Osteoblast (primary cell): ENCODE data around the gene SNRNP40. TPM values are rescaled to one million over a fixed set of nuclear protein-coding genes. Genes with fewer than 3 reads are reported as not detected.

Experiments used
- DNase-seq: peaks from one replicate; pipeline ENCODE4 v3.0.0; 2011; ENCODE audit warnings: low spot score, mixed read lengths; ENCODE audit not compliant: insufficient read length; ENCODE audit errors: missing footprints
- H2AFZ ChIP-seq: 2 replicates; pipeline ENCODE4 v1.6.0; 2011; ENCODE audit warnings: mild to moderate bottlenecking, low read length
- H3K27ac ChIP-seq: 2 replicates; pipeline ENCODE4 v1.5.1; 2011; ENCODE audit warnings: mild to moderate bottlenecking, low read depth, low read length, moderate library complexity
- H3K27me3 ChIP-seq: 2 replicates; pipeline ENCODE4 v1.6.0; 2012; ENCODE audit warnings: mild to moderate bottlenecking, control low read depth, inconsistent platforms, low read length, moderate library complexity; ENCODE audit not compliant: insufficient read depth
- H3K36me3 ChIP-seq: 2 replicates; pipeline ENCODE4 v1.5.1; 2011; ENCODE audit warnings: mild to moderate bottlenecking, low read length, control low read depth, moderate library complexity; ENCODE audit not compliant: insufficient read depth
- H3K4me1 ChIP-seq: 2 replicates; pipeline ENCODE4 v1.5.1; 2011; ENCODE audit warnings: mild to moderate bottlenecking, low read length, control low read depth, moderate library complexity; ENCODE audit not compliant: insufficient read depth
- H3K4me2 ChIP-seq: 2 replicates; pipeline ENCODE4 v1.6.0; 2011; ENCODE audit warnings: mild to moderate bottlenecking, low read length; ENCODE audit not compliant: insufficient read depth
- H3K4me3 ChIP-seq: fragments of 200-600 bp; sonication (generic); 3 replicates; pipeline ENCODE4 v1.5.1; 2012; ENCODE audit warnings: mild to moderate bottlenecking, low read length, inconsistent platforms; ENCODE audit not compliant: insufficient read depth
- H3K79me2 ChIP-seq: 2 replicates; pipeline ENCODE4 v1.6.0; 2012; ENCODE audit warnings: mild to moderate bottlenecking, low read length, control low read depth, inconsistent platforms; ENCODE audit not compliant: insufficient read depth
- H3K9me3 ChIP-seq: 2 replicates; pipeline ENCODE4 v1.5.1; 2011; ENCODE audit warnings: low read depth, low read length, control low read depth
- H4K20me1 ChIP-seq: 2 replicates; pipeline ENCODE4 v1.6.0; 2012; ENCODE audit warnings: mild to moderate bottlenecking, low read length, control low read depth; ENCODE audit not compliant: insufficient read depth
- total RNA-seq: library from RNA; depleted of rRNA; stranded (reverse); fragments of >200 nt; gene quantifications from 2 replicates; pipeline ENCODE4 v1.2.3, GENCODE V29; 2012
- TF ChIP-seq, protein P1 (sequence below): IDR thresholded peaks from 2 replicates; pipeline ENCODE4 v1.5.1; 2011; ENCODE audit warnings: mild to moderate bottlenecking, low read depth, low read length, moderate library complexity; ENCODE audit errors: extremely low read depth

SNRNP40 gene
- total RNA-seq, 1 donor, result 78.2 TPM

DNA sequence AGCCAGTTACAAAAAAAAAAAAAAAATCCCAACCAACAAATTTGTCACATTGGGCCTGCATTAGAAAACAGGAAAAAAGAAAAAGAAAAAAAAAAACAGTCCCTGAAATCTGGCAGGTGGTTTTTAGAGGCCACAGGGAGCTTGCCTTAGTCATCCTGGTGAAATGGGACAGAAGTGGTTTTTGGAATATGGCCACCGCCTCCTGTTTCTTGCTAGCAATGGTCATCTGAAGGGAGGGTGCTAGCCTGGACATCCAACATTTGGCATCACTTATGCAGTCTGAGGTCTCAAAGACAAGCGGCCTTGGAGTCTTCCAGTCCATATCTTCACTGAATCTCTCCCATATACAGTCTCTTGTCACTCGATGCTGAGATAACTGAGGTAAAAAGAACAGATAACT is 36.8 kb downstream of the SNRNP40 start:
- H3K4me2 ChIP-seq, result no peak overlapping the region
- no peaks in the 10 kb centered on the region for H4K20me1 ChIP-seq
- DNase-seq, result no peak
- no peaks in the 10 kb centered on the region for H3K27me3 ChIP-seq
- H2AFZ ChIP-seq, result no peak overlapping the region
- no peaks in the 10 kb centered on the region for H3K9me3 ChIP-seq
- TF ChIP-seq, protein P1, sequence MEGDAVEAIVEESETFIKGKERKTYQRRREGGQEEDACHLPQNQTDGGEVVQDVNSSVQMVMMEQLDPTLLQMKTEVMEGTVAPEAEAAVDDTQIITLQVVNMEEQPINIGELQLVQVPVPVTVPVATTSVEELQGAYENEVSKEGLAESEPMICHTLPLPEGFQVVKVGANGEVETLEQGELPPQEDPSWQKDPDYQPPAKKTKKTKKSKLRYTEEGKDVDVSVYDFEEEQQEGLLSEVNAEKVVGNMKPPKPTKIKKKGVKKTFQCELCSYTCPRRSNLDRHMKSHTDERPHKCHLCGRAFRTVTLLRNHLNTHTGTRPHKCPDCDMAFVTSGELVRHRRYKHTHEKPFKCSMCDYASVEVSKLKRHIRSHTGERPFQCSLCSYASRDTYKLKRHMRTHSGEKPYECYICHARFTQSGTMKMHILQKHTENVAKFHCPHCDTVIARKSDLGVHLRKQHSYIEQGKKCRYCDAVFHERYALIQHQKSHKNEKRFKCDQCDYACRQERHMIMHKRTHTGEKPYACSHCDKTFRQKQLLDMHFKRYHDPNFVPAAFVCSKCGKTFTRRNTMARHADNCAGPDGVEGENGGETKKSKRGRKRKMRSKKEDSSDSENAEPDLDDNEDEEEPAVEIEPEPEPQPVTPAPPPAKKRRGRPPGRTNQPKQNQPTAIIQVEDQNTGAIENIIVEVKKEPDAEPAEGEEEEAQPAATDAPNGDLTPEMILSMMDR, result no peak
- no peaks in the 10 kb centered on the region for H3K79me2 ChIP-seq
- H3K4me3 ChIP-seq, result no peak overlapping the region
- H3K4me1 ChIP-seq, result no peaks in the 10 kb centered on the region
- peaks cover 51% of the 10 kb centered on the region for H3K36me3 ChIP-seq
- no peak overlapping the region for H3K27ac ChIP-seq

DNA sequence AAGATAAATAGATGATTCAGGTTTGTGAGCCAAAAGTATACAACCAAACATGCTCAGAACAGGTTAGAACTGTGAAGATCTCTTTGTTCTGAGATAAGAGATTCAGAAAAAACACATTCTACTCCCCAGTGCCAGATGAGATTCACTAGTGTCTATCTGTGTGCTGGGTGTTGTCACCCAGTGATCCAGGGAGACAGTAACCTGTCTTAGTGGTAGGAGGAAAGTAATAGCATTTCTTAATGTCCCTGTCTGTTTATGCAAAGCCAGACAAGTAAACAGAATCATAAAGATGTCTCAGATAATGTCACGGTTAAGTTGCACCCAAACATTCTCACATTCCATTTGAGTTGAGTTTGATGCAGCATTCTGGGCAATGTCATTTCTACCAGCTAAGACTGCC is 38.0 kb downstream of the SNRNP40 start:
- no peaks in the 10 kb centered on the region for H3K4me1 ChIP-seq
- no peaks in the 10 kb centered on the region for H3K27me3 ChIP-seq
- no peak for DNase-seq
- H3K79me2 ChIP-seq, result no peaks in the 10 kb centered on the region
- no peak overlapping the region for H2AFZ ChIP-seq
- no peaks in the 10 kb centered on the region for H3K9me3 ChIP-seq
- TF ChIP-seq, protein P1, result no peak
- no peak overlapping the region for H3K4me3 ChIP-seq
- H3K4me2 ChIP-seq, result no peak overlapping the region
- H3K36me3 ChIP-seq, result peaks cover 45% of the 10 kb centered on the region
- no peaks in the 10 kb centered on the region for H4K20me1 ChIP-seq
- no peak overlapping the region for H3K27ac ChIP-seq

GRCh38 chr1:31257213-31257612 is 39.4 kb downstream of the SNRNP40 start:
- no peaks in the 10 kb centered on the region for H3K4me1 ChIP-seq
- TF ChIP-seq, protein P1, result no peak

DNA sequence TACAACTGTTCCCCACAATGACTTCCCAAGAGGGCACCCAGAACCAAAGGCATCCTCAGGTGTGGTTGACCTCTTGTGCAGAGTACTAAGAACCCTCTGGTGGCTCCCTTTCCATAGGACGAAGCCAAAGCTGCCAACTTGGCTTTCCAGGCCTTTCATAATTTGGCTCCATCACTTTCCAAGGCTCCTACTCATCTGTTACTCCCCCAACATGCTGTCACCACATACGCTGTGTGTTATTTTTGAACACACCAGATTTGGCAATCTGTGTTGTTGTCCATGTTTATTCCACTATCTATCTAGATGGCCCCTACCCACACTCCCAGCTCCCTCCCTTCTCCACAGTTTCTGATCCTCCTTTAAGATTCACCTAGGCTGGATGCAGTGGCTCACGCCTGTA is 46.7 kb downstream of the SNRNP40 start:
- Histone ChIP-seq H3K27ac (no peak overlapping the region), H3K9me3 (no peaks in the 10 kb centered on the region), H3K4me2 (no peak overlapping the region), H3K4me3 (no peak overlapping the region), H3K4me1 (no peaks in the 10 kb centered on the region), H3K27me3 (peaks cover 3% of the 10 kb centered on the region), H2AFZ (no peak overlapping the region), H3K36me3 (no peaks in the 10 kb centered on the region), H4K20me1 (no peaks in the 10 kb centered on the region), H3K79me2 (no peaks in the 10 kb centered on the region)
- DNase-seq, result no peak
- TF ChIP-seq, protein P1, result no peak

More at GRCh38 chr1:31257213-31257612, 39.4 kb downstream of the SNRNP40 start:
- no peaks in the 10 kb centered on the region for H4K20me1 ChIP-seq
- no peak overlapping the region for H3K4me3 ChIP-seq
- H3K27ac ChIP-seq, result no peak overlapping the region
- DNase-seq, result no peak
- H3K36me3 ChIP-seq, result peaks cover 38% of the 10 kb centered on the region
- H3K9me3 ChIP-seq, result no peaks in the 10 kb centered on the region
- H3K27me3 ChIP-seq, result no peaks in the 10 kb centered on the region
- no peak overlapping the region for H2AFZ ChIP-seq
- H3K79me2 ChIP-seq, result no peaks in the 10 kb centered on the region
- H3K4me2 ChIP-seq, result no peak overlapping the region
